H1 (cell line): Measurements from ENCODE around the gene PGAM5.

Experiments
- MAFK ChIP-seq: IDR thresholded peaks from 2 replicates; pipeline ENCODE4 v1.6.1; 2012; ENCODE audit warnings: low read depth, mild to moderate bottlenecking, improper control_type of control experiment, low read length
- TF ChIP-seq, protein P1 (sequence below), 3 experiments: IDR thresholded peaks; 1 replicate in 2 of 3; 2 replicates in 1 of 3; pipeline versions ENCODE4 v1.5.1 to v1.6.1; 2011; ENCODE audit warnings: low read length in 3 of 3, mild to moderate bottlenecking in 3 of 3, inconsistent platforms in 2 of 3, low read depth in 1 of 3, moderate library complexity in 1 of 3; ENCODE audit not compliant: insufficient read depth in 1 of 3; ENCODE audit errors: control extremely low read depth in 1 of 3

DNA sequence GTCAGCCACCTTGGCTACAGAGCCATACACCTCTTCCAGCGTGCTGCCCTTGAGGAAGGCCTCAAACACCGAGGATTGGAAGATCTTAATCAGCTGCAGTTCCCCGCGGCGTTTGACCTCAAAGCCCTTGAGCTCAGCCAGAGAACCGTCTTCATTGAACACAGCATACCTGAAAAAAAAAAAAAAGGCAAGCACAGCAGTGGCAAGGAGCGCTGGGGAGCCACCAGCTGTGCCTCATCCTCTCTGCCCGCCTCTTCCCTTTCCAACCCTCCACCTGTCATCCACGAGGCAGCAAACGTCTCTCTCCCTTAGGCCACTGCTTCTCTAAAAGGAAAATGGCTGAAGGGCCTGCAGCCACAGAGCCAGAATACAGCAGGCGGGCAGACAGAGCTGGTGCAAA is 49.6 kb upstream of the PGAM5 start:
- TF ChIP-seq MAFK = no peak
- TF ChIP-seq, protein P1, sequence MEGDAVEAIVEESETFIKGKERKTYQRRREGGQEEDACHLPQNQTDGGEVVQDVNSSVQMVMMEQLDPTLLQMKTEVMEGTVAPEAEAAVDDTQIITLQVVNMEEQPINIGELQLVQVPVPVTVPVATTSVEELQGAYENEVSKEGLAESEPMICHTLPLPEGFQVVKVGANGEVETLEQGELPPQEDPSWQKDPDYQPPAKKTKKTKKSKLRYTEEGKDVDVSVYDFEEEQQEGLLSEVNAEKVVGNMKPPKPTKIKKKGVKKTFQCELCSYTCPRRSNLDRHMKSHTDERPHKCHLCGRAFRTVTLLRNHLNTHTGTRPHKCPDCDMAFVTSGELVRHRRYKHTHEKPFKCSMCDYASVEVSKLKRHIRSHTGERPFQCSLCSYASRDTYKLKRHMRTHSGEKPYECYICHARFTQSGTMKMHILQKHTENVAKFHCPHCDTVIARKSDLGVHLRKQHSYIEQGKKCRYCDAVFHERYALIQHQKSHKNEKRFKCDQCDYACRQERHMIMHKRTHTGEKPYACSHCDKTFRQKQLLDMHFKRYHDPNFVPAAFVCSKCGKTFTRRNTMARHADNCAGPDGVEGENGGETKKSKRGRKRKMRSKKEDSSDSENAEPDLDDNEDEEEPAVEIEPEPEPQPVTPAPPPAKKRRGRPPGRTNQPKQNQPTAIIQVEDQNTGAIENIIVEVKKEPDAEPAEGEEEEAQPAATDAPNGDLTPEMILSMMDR (IDR thresholded peaks at IDR 0.05; ENCODE audit: control extremely low read depth in 1 of 3, insufficient read depth in 1 of 3, low read depth in 1 of 3, low read length in 3 of 3) = no peak
